ENCODE results near the gene UFC1.

DNA sequence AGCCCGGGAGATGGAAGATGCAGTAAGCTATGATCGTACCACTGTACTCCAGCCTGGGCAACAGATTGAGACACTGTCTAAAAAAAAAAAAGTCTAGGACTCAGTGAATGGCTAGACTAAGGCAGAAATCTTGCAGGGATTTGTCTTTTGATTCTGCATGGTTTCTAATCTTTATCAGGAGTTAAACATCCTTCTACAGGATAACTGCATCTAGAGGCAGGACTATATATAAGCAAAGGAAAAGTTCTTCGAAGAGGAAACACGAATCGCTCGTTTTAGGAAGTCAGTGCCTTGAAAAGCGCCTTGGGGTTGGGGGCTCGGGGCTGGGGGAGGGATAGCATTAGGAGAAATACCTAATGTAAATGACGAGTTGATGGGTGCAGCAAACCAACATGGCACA lies 602 bp upstream of the UFC1 start:
- TF ChIP-seq EZH2phosphoT487 (IDR thresholded peaks at IDR 0.05; ENCODE audit: borderline replicate concordance, low read length), result no peak
- TF ChIP-seq, protein P1, sequence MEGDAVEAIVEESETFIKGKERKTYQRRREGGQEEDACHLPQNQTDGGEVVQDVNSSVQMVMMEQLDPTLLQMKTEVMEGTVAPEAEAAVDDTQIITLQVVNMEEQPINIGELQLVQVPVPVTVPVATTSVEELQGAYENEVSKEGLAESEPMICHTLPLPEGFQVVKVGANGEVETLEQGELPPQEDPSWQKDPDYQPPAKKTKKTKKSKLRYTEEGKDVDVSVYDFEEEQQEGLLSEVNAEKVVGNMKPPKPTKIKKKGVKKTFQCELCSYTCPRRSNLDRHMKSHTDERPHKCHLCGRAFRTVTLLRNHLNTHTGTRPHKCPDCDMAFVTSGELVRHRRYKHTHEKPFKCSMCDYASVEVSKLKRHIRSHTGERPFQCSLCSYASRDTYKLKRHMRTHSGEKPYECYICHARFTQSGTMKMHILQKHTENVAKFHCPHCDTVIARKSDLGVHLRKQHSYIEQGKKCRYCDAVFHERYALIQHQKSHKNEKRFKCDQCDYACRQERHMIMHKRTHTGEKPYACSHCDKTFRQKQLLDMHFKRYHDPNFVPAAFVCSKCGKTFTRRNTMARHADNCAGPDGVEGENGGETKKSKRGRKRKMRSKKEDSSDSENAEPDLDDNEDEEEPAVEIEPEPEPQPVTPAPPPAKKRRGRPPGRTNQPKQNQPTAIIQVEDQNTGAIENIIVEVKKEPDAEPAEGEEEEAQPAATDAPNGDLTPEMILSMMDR (IDR thresholded peaks at IDR 0.05; ENCODE audit: low read depth, low read length, poor library complexity, severe bottlenecking), result no peak

Data from DOHH2 (cell line).